Panc1 (cell line): Measurements from ENCODE around the gene ALDH7A1.

Source experiments
- CTCF ChIP-seq: fragments of 450-650 bp; IDR thresholded peaks from 2 replicates; pipeline ENCODE4 v1.5.1; 2017; ENCODE audit warnings: mild to moderate bottlenecking
- POLR2AphosphoS5 ChIP-seq: IDR thresholded peaks from 2 replicates; pipeline ENCODE4 v1.6.1; 2012; ENCODE audit warnings: mild to moderate bottlenecking, low read depth, low read length, moderate library complexity
- REST ChIP-seq, 2 experiments: IDR thresholded peaks; 2 replicates each; pipeline ENCODE4 v1.6.1; 2011 to 2012; ENCODE audit warnings: low read depth in 2 of 2, control low read depth in 1 of 2, low read length in 1 of 2, mild to moderate bottlenecking in 1 of 2, moderate library complexity in 1 of 2; ENCODE audit not compliant: insufficient read depth in 1 of 2
- SIN3A ChIP-seq: IDR thresholded peaks from 2 replicates; pipeline ENCODE4 v1.6.1; 2012; ENCODE audit warnings: low read depth, mild to moderate bottlenecking, low read length, moderate library complexity, borderline replicate concordance; ENCODE audit not compliant: insufficient read depth

- TF ChIP-seq POLR2AphosphoS5, result no peak
- no peak for TF ChIP-seq CTCF
- no peak for TF ChIP-seq REST (IDR thresholded peaks at IDR 0.05; ENCODE audit: insufficient read depth in 1 of 2, low read depth in 2 of 2, low read length in 1 of 2)
- TF ChIP-seq SIN3A, result no peak
Measured at GRCh38 chr5:126503602-126504104, 91.4 kb downstream of the ALDH7A1 start.
